Measurements from ENCODE around the gene ZSCAN10.

The ZSCAN10 gene

GRCh38 chr16:3101841-3102470 lies 2.9 kb upstream of the ZSCAN10 start:
- no peak for DNase-seq

- no peak for DNase-seq
These were observed 2.1 kb upstream of the ZSCAN10 start for GRCh38 chr16:3101018-3101840.

- no peak for DNase-seq
These were observed 822 bp upstream of the ZSCAN10 start for GRCh38 chr16:3099732-3100499.

GRCh38 chr16:3099395-3099731 lies 269 bp upstream of the ZSCAN10 start:
- no peak for DNase-seq

GRCh38 chr16:3097266-3097665 lies 1.8 kb downstream of the ZSCAN10 start:
- no peak for DNase-seq

GRCh38 chr16:3096362-3096761 lies 2.7 kb downstream of the ZSCAN10 start:
- no peak for DNase-seq

- DNase-seq: no peak
These were observed 3.2 kb downstream of the ZSCAN10 start for GRCh38 chr16:3095869-3096268.

- DNase-seq: no peak
These were observed 4.6 kb downstream of the ZSCAN10 start for GRCh38 chr16:3094289-3095027.

GRCh38 chr16:3092501-3092941 lies 6.6 kb downstream of the ZSCAN10 start:
- no peak for DNase-seq

GRCh38 chr16:3091551-3091950 lies 7.5 kb downstream of the ZSCAN10 start:
- DNase-seq: no peak

GRCh38 chr16:3089717-3090592 lies 9.1 kb downstream of the ZSCAN10 start:
- no peak for DNase-seq

- DNase-seq: no peak
These were observed 10.0 kb downstream of the ZSCAN10 start for GRCh38 chr16:3088925-3089716.

- no peak for DNase-seq
These were observed 10.6 kb downstream of the ZSCAN10 start for GRCh38 chr16:3088450-3088849.

GRCh38 chr16:3087243-3088235 lies 11.6 kb downstream of the ZSCAN10 start:
- no peak for DNase-seq

GRCh38 chr16:3086596-3087242 lies 12.4 kb downstream of the ZSCAN10 start:
- DNase-seq: no peak

- DNase-seq: no peak
These were observed 13.1 kb downstream of the ZSCAN10 start for GRCh38 chr16:3085868-3086595.

GRCh38 chr16:3084969-3085670 lies 14.0 kb downstream of the ZSCAN10 start:
- no peak for DNase-seq

GRCh38 chr16:3084491-3084890 lies 14.6 kb downstream of the ZSCAN10 start:
- no peak for DNase-seq
